Epithelial cell of prostate (primary cell): ENCODE data around the gene SH3D19.
"Not testable (repeated sequence)": the region's sequence is repeated elsewhere in the genome, so short reads cannot be mapped to it uniquely, and the experiment has no call there.

ENCODE experiments used
- DNase-seq: peaks from one replicate; pipeline ENCODE4 v3.0.0-alpha.2; 2011; ENCODE audit warnings: low read depth, low spot score
- H3K27ac ChIP-seq: fragments of 450-650 bp; 2 replicates; pipeline ENCODE4 v1.5.1; 2017; ENCODE audit warnings: mild to moderate bottlenecking

SH3D19 gene

GRCh38 chr4:151169223-151169622 lies 156.2 kb downstream of the SH3D19 start:
- no peak for DNase-seq
- H3K27ac ChIP-seq, result no peak overlapping the region

- DNase-seq, result no peak
- no peak overlapping the region for H3K27ac ChIP-seq
Measured at GRCh38 chr4:151167561-151167960, 157.8 kb downstream of the SH3D19 start.

- DNase-seq, result no peak
- H3K27ac ChIP-seq, result no peak overlapping the region
Measured at GRCh38 chr4:151166636-151167035, 158.8 kb downstream of the SH3D19 start.

GRCh38 chr4:151165205-151166000 lies 160.0 kb downstream of the SH3D19 start:
- H3K27ac ChIP-seq, result no peak overlapping the region
- no peak for DNase-seq

GRCh38 chr4:151163855-151164254 lies 161.6 kb downstream of the SH3D19 start:
- no peak overlapping the region for H3K27ac ChIP-seq
- DNase-seq, result no peak

- H3K27ac ChIP-seq, result no peak overlapping the region
Measured at GRCh38 chr4:151158979-151159378, 166.4 kb downstream of the SH3D19 start.

GRCh38 chr4:151157543-151157942 lies 167.9 kb downstream of the SH3D19 start:
- no peak for DNase-seq
- H3K27ac ChIP-seq, result no peak overlapping the region

More at GRCh38 chr4:151158979-151159378, 166.4 kb downstream of the SH3D19 start:
- DNase-seq, result no peak

GRCh38 chr4:151153585-151153984 lies 171.8 kb downstream of the SH3D19 start:
- no peak for DNase-seq
- no peak overlapping the region for H3K27ac ChIP-seq

GRCh38 chr4:151152028-151152427 lies 173.4 kb downstream of the SH3D19 start:
- DNase-seq, result no peak
- H3K27ac ChIP-seq, result no peak overlapping the region

GRCh38 chr4:151150821-151151580 lies 174.4 kb downstream of the SH3D19 start:
- H3K27ac ChIP-seq, result no peak overlapping the region
- no peak for DNase-seq

- no peak overlapping the region for H3K27ac ChIP-seq
- no peak for DNase-seq
Measured at GRCh38 chr4:151148261-151148660, 177.1 kb downstream of the SH3D19 start.

- H3K27ac ChIP-seq, result no peak overlapping the region
- DNase-seq, result no peak
Measured at GRCh38 chr4:151147000-151147399, 178.4 kb downstream of the SH3D19 start.

- H3K27ac ChIP-seq, result no peak overlapping the region
- no peak for DNase-seq
Measured at GRCh38 chr4:151144329-151145072, 180.9 kb downstream of the SH3D19 start.

- no peak for DNase-seq
- no peak overlapping the region for H3K27ac ChIP-seq
Measured at GRCh38 chr4:151143811-151144210, 181.6 kb downstream of the SH3D19 start.

GRCh38 chr4:151143162-151143561 lies 182.2 kb downstream of the SH3D19 start:
- DNase-seq, result no peak
- H3K27ac ChIP-seq, result no peak overlapping the region

- H3K27ac ChIP-seq, result no peak overlapping the region
- no peak for DNase-seq
Measured at GRCh38 chr4:151142758-151143157, 182.6 kb downstream of the SH3D19 start.

- H3K27ac ChIP-seq, result no peak overlapping the region
Measured at GRCh38 chr4:151139814-151140213, 185.6 kb downstream of the SH3D19 start.

GRCh38 chr4:151136048-151136447 lies 189.4 kb downstream of the SH3D19 start:
- H3K27ac ChIP-seq, DNase-seq: not testable (repeated sequence)

More at GRCh38 chr4:151139814-151140213, 185.6 kb downstream of the SH3D19 start:
- DNase-seq, result no peak

GRCh38 chr4:151133311-151133710 lies 192.1 kb downstream of the SH3D19 start:
- no peak for DNase-seq
- H3K27ac ChIP-seq, result no peak overlapping the region

GRCh38 chr4:151129796-151130195 lies 195.6 kb downstream of the SH3D19 start:
- H3K27ac ChIP-seq, result no peak overlapping the region

More at GRCh38 chr4:151129796-151130195, 195.6 kb downstream of the SH3D19 start:
- DNase-seq, result no peak
